Neuronal stem cell (in vitro differentiated cells): ENCODE results near the gene ZP1.
A peak's percentile ranks its signal among the peaks of the same experiment; 100 is the strongest.

ENCODE experiments used
- DNase-seq: peaks from one replicate; pipeline ENCODE4 v3.0.0-alpha.2; 2013; ENCODE audit warnings: low spot score
- H2AFZ ChIP-seq: one replicate; pipeline ENCODE4 v1.6.1; 2013; ENCODE audit warnings: mild to moderate bottlenecking, low read length, inconsistent platforms
- H2AK5ac ChIP-seq: 2 replicates; pipeline ENCODE4 v1.6.1; 2013; ENCODE audit warnings: low read depth, mild to moderate bottlenecking, inconsistent platforms, low read length, moderate library complexity, mixed read lengths
- H2BK120ac ChIP-seq: 2 replicates; pipeline ENCODE4 v1.6.1; 2013; ENCODE audit warnings: low read depth, mild to moderate bottlenecking, inconsistent platforms, low read length, moderate library complexity, mixed read lengths
- H2BK12ac ChIP-seq: one replicate; pipeline ENCODE4 v1.6.1; 2013; ENCODE audit warnings: low read length, inconsistent platforms
- H2BK15ac ChIP-seq: 2 replicates; pipeline ENCODE4 v1.6.1; 2013; ENCODE audit warnings: mild to moderate bottlenecking, low read length, inconsistent platforms, mixed read lengths
- H2BK5ac ChIP-seq: one replicate; pipeline ENCODE4 v1.6.1; 2013; ENCODE audit warnings: inconsistent platforms, mild to moderate bottlenecking, low read length, moderate library complexity
- H3K14ac ChIP-seq: one replicate; pipeline ENCODE4 v1.6.1; 2013; ENCODE audit warnings: low read length, inconsistent platforms
- H3K18ac ChIP-seq: 2 replicates; pipeline ENCODE4 v1.6.1; 2013; ENCODE audit warnings: low read length, inconsistent platforms
- H3K23ac ChIP-seq: 2 replicates; pipeline ENCODE4 v1.6.1; 2013; ENCODE audit warnings: low read depth, mild to moderate bottlenecking, mixed read lengths, low read length, inconsistent platforms; ENCODE audit not compliant: poor library complexity
- H3K27ac ChIP-seq: replicated peaks from 3 replicates; pipeline ENCODE4 v1.5.1; 2013; ENCODE audit warnings: low read length, inconsistent platforms
- H3K27me3 ChIP-seq, 3 experiments: 2 replicates each; pipeline ENCODE4 v1.6.1; 2013; ENCODE audit warnings: low read length in 3 of 3, mild to moderate bottlenecking in 2 of 3, inconsistent platforms in 1 of 3, low read depth in 1 of 3, mixed read lengths in 1 of 3, moderate library complexity in 1 of 3; ENCODE audit not compliant: control insufficient read depth in 3 of 3, insufficient read depth in 3 of 3
- H3K36me3 ChIP-seq, 2 donors: replicated peaks in 1 of 2; 2 replicates each; pipeline ENCODE4 v1.6.1; 2013; ENCODE audit warnings: low read length in 2 of 2; ENCODE audit not compliant: control insufficient read depth in 2 of 2, insufficient read depth in 2 of 2
- H3K4ac ChIP-seq: 2 replicates; pipeline ENCODE4 v1.6.1; 2013; ENCODE audit warnings: inconsistent platforms, mild to moderate bottlenecking, low read length, moderate library complexity
- H3K4me1 ChIP-seq, 2 donors: 1 replicate in 1 of 2; 2 replicates in 1 of 2; pipeline ENCODE4 v1.6.1; 2013; ENCODE audit warnings: low read length in 2 of 2, low read depth in 1 of 2; ENCODE audit not compliant: control insufficient read depth in 2 of 2, insufficient read depth in 1 of 2
- H3K4me2 ChIP-seq: one replicate; pipeline ENCODE4 v1.6.1; 2013; ENCODE audit warnings: mild to moderate bottlenecking, low read length, inconsistent platforms; ENCODE audit not compliant: insufficient read depth, poor library complexity, severe bottlenecking
- H3K4me3 ChIP-seq, 2 donors: 2 replicates each; pipeline ENCODE4 v1.5.1; 2013; ENCODE audit warnings: low read length in 2 of 2, mild to moderate bottlenecking in 2 of 2, inconsistent platforms in 1 of 2, moderate library complexity in 1 of 2
- H3K79me1 ChIP-seq: one replicate; pipeline ENCODE4 v1.6.1; 2013; ENCODE audit warnings: low read depth, mild to moderate bottlenecking, inconsistent platforms, low read length, moderate library complexity
- H3K9ac ChIP-seq: one replicate; pipeline ENCODE4 v1.6.1; 2013; ENCODE audit warnings: mild to moderate bottlenecking, low read depth, low read length, inconsistent platforms; ENCODE audit not compliant: poor library complexity
- H3K9me3 ChIP-seq, 2 donors: replicated peaks in 1 of 2; 2 replicates each; pipeline versions ENCODE3 to v1.6.1; 2013; ENCODE audit warnings: low read length in 2 of 2, mild to moderate bottlenecking in 2 of 2, inconsistent platforms in 1 of 2, low read depth in 1 of 2, mixed read lengths in 1 of 2, moderate library complexity in 1 of 2; ENCODE audit not compliant: control insufficient read depth in 2 of 2, insufficient read depth in 1 of 2
- H4K8ac ChIP-seq: one replicate; pipeline ENCODE4 v1.6.1; 2013; ENCODE audit warnings: low read depth, mild to moderate bottlenecking, inconsistent platforms, low read length, moderate library complexity
- H4K91ac ChIP-seq: one replicate; pipeline ENCODE4 v1.6.1; 2013; ENCODE audit warnings: low read length, low read depth, mild to moderate bottlenecking, inconsistent platforms; ENCODE audit not compliant: poor library complexity
- WGBS, 2 donors: extraction: QIAGEN DNeasy Blood & Tissue Kit; methylation state at CpG; one replicate each; pipeline ENCODE4 v1.1.7; 2013; ENCODE audit warnings: missing lambda C conversion rate in 2 of 2, mixed read lengths in 1 of 2; ENCODE audit not compliant: insufficient read length in 2 of 2, insufficient replicate concordance in 1 of 2; ENCODE audit errors: extremely low coverage in 2 of 2; 5-methylcytosine and 5-hydroxymethylcytosine counted together

Gene ZP1

DNA sequence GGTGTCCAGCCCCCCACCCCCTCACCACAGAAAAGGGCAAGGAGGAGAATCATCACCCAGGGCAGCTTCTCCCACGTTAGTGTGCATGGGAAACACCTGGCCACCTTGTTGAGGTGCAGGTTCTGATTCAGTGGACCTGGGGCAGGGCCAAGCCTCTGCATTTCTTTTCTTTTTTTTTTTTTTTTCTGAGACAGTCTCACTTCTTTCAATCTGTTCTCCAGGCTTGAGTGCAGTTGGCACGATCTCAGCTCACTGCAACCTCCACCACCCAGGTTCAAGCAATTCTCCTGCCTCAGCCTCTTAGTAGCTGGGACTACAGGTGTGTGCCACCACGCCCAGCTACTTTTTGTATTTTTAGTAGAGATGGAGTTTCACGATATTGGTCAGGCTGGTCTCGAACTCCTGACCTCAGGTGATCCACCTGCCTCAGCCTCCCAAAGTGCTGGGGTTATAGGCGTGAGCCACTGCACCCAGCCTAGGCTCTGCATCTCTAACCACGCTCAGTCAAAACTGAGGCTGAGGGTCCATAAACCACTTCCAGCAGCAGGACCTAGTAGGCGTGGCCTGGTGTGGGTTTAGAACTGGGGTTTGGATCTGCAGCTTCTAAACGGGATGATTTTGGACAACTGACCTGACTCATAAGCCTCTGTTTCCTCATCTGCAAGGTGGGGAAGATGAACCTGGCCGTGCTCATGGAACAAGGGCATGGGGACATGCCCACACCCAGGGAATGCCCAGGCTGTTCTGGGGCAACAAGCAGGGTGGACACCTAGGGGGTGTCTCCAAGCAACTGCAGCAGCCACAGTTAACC is 734 bp downstream of the ZP1 start:
- Histone ChIP-seq H2AFZ (no peak overlapping the region), H2BK15ac (peak overlapping the region; percentile 91), H3K9me3 (no peaks in the 10 kb centered on the region), H3K23ac (no peak overlapping the region), H2BK5ac (no peak overlapping the region), H3K14ac (no peak overlapping the region), H3K9ac (no peak overlapping the region), H3K79me1 (no peaks in the 10 kb centered on the region), H2BK120ac (no peak overlapping the region), H3K27ac (no peak overlapping the region), H3K36me3 (no peaks in the 10 kb centered on the region), H3K4me3 (peak overlapping the region in 1 of 2 donors; percentile 41), H2BK12ac (no peak overlapping the region), H4K91ac (no peak overlapping the region), H3K4me1 (no peaks in the 10 kb centered on the region), H3K4ac (no peak overlapping the region), H3K18ac (no peak overlapping the region), H3K4me2 (no peak overlapping the region), H2AK5ac (peak overlapping the region; percentile 95), H3K27me3 (peaks cover 0 to 5% (median 0%) of the 10 kb centered on the region in 3 experiments), H4K8ac (no peak overlapping the region)
- no CpG with 5 or more reads among the region's 10 CpGs for WGBS, 2 donors
- DNase-seq, result no peak

DNA sequence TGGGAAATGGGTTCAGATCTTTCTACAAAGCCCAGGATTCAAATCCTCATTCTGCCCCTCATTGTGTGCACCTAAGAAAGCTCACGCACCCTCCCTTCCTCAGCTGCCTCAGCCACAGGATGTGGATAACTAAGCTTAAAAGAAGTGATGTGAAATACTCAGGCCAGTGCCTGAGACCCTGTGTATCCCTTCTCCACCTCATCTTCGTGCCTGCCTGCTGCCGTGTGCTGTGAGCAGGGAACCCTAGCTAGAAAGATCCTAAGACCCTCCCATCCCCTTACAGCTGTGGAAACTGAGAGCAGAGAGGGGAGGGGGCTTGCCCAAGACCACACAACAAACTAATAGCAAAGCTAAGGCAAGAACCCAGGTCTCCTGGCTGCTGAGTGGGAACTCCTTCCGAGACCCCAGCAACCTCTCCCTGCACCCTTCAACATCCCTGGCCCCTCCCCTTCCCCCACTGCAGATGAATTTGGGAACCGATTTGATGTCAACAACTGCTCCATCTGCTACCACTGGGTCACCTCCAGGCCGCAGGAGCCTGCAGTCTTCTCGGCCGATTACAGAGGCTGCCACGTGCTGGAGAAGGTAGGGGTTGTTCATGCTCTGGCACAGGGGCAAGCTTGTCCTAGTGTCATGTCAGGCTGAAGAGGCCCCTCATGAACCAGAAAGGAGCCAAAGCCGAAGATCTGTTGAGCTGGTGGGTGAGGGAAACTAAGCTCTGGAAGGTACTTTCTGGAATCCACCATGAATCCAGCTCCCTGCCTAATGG is 1.5 kb downstream of the ZP1 start:
- WGBS, 2 donors, result no CpG with 5 or more reads among the region's 10 CpGs
- Histone ChIP-seq H3K27ac (no peak overlapping the region), H3K4me2 (no peak overlapping the region)

DNA sequence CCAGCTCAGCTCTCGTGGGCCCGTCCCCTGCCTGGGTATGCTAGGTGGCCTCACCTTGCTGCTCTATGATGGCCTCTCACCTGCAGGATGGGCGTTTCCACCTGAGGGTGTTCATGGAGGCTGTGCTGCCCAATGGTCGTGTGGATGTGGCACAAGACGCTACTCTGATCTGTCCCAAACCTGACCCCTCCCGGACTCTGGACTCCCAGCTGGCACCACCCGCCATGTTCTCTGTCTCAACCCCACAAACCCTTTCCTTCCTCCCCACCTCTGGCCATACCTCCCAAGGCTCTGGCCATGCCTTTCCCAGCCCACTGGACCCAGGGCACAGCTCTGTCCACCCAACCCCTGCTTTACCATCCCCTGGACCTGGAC is 2.1 kb downstream of the ZP1 start:
- H4K8ac ChIP-seq, result no peak overlapping the region
- H3K4me1 ChIP-seq, result peaks cover 0 to 1% of the 10 kb centered on the region in 2 donors
- no peak overlapping the region for H3K4me3 ChIP-seq
- H3K36me3 ChIP-seq, result no peaks in the 10 kb centered on the region
- H3K27me3 ChIP-seq, result peaks cover 0 to 5% (median 0%) of the 10 kb centered on the region in 3 experiments
- no peak overlapping the region for H3K4me2 ChIP-seq
- H2BK5ac ChIP-seq, result no peak overlapping the region
- no peaks in the 10 kb centered on the region for H3K79me1 ChIP-seq
- no peak for DNase-seq
- no peaks in the 10 kb centered on the region for H3K9me3 ChIP-seq
- H2BK12ac ChIP-seq, result no peak overlapping the region
- no peak overlapping the region for H3K14ac ChIP-seq
- no peak overlapping the region for H4K91ac ChIP-seq
- H3K27ac ChIP-seq, result no peak overlapping the region
- H2AFZ ChIP-seq, result no peak overlapping the region
- peak overlapping the region; percentile 74 for H3K18ac ChIP-seq
- no CpG with 5 or more reads among the region's 7 CpGs for WGBS, 2 donors
- H2BK15ac ChIP-seq, result peak overlapping the region; percentile 70
- peak overlapping the region; percentile 45 for H3K4ac ChIP-seq
- no peak overlapping the region for H3K9ac ChIP-seq
- no peak overlapping the region for H2BK120ac ChIP-seq
- H2AK5ac ChIP-seq, result peak overlapping the region; percentile 25
- H3K23ac ChIP-seq, result peak overlapping the region; percentile 46

More for the DNA sequence above, 1.5 kb downstream of the ZP1 start:
- Histone ChIP-seq H3K18ac (no peak overlapping the region), H3K9ac (no peak overlapping the region), H3K27me3 (peaks cover 0 to 5% (median 0%) of the 10 kb centered on the region in 3 experiments), H2BK5ac (no peak overlapping the region), H3K4me1 (peaks cover 0 to 1% of the 10 kb centered on the region in 2 donors), H3K9me3 (no peaks in the 10 kb centered on the region), H4K8ac (no peak overlapping the region), H3K23ac (no peak overlapping the region), H3K14ac (no peak overlapping the region), H4K91ac (no peak overlapping the region), H2BK12ac (no peak overlapping the region), H2BK120ac (no peak overlapping the region), H2BK15ac (no peak overlapping the region), H3K36me3 (no peaks in the 10 kb centered on the region), H2AK5ac (peak overlapping the region; percentile 89), H3K79me1 (no peaks in the 10 kb centered on the region), H3K4me3 (no peak overlapping the region), H3K4ac (no peak overlapping the region), H2AFZ (no peak overlapping the region)
- DNase-seq, result no peak

DNA sequence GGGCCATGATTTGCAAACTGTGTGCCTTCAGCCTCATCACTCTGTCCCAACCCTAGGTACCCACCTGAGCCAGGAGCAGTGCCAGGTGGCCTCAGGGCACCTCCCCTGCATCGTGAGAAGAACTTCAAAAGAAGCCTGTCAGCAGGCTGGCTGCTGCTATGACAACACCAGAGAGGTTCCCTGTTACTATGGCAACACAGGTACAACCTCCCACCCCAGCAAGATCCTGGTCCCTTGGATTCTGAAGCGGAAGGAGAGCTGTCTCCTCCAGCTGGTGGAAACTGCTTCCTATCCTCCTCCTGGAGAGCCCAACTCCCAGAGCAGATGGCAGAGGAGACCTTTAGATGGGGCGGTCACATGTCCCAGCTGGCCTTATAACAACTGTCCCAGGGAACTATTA is 2.9 kb downstream of the ZP1 start:
- Histone ChIP-seq H3K18ac (no peak overlapping the region), H2AFZ (no peak overlapping the region), H3K4me1 (peaks cover 0 to 1% of the 10 kb centered on the region in 2 donors), H2AK5ac (no peak overlapping the region), H4K8ac (no peak overlapping the region), H2BK120ac (no peak overlapping the region), H3K27ac (no peak overlapping the region), H3K4ac (no peak overlapping the region), H3K9me3 (no peaks in the 10 kb centered on the region), H3K23ac (no peak overlapping the region), H3K9ac (no peak overlapping the region), H3K36me3 (peaks cover 1 to 5% of the 10 kb centered on the region in 2 donors), H4K91ac (no peak overlapping the region), H3K14ac (no peak overlapping the region), H3K79me1 (no peaks in the 10 kb centered on the region), H3K27me3 (peaks cover 0 to 5% (median 0%) of the 10 kb centered on the region in 3 experiments), H2BK5ac (no peak overlapping the region), H3K4me3 (no peak overlapping the region), H3K4me2 (no peak overlapping the region), H2BK15ac (no peak overlapping the region), H2BK12ac (no peak overlapping the region)
- no CpG with 5 or more reads among the region's 3 CpGs for WGBS, 2 donors
- no peak for DNase-seq
